Measurements from ENCODE around the gene FADS3.
"Not testable (repeated sequence)": the region's sequence is repeated elsewhere in the genome, so short reads cannot be mapped to it uniquely, and the experiment has no call there.

The FADS3 gene

GRCh38 chr11:61899146-61899841 is 7.9 kb upstream of the FADS3 start:
- peak; percentile 88 for DNase-seq (ENCODE audit: extremely low read depth in 1 of 2, low read depth in 1 of 2)

- DNase-seq (ENCODE audit: extremely low read depth in 1 of 2, low read depth in 1 of 2), result no peak
Measured at GRCh38 chr11:61898247-61898582, 6.9 kb upstream of the FADS3 start.

- peak; percentile 58 to 69 for DNase-seq (ENCODE audit: extremely low read depth in 1 of 2, low read depth in 1 of 2)
Measured at GRCh38 chr11:61897387-61898246, 6.3 kb upstream of the FADS3 start.

GRCh38 chr11:61896665-61897386 is 5.5 kb upstream of the FADS3 start:
- no peak for DNase-seq (ENCODE audit: extremely low read depth in 1 of 2, low read depth in 1 of 2)

GRCh38 chr11:61895718-61896059 is 4.3 kb upstream of the FADS3 start:
- DNase-seq (ENCODE audit: extremely low read depth in 1 of 2, low read depth in 1 of 2), result no peak

GRCh38 chr11:61895046-61895717 is 3.8 kb upstream of the FADS3 start:
- DNase-seq (ENCODE audit: extremely low read depth in 1 of 2, low read depth in 1 of 2), result no peak

- no peak for DNase-seq (ENCODE audit: extremely low read depth in 1 of 2, low read depth in 1 of 2)
Measured at GRCh38 chr11:61893981-61894380, 2.6 kb upstream of the FADS3 start.

- peak in 1 of 2 donors; percentile 11 for DNase-seq (ENCODE audit: extremely low read depth in 1 of 2, low read depth in 1 of 2)
Measured at GRCh38 chr11:61892085-61892370, 683 bp upstream of the FADS3 start.

GRCh38 chr11:61890529-61891330 is 615 bp downstream of the FADS3 start:
- DNase-seq (ENCODE audit: extremely low read depth in 1 of 2, low read depth in 1 of 2), result no peak

GRCh38 chr11:61889831-61890230 is 1.5 kb downstream of the FADS3 start:
- DNase-seq (ENCODE audit: extremely low read depth in 1 of 2, low read depth in 1 of 2), result no peak

- no peak for DNase-seq (ENCODE audit: extremely low read depth in 1 of 2, low read depth in 1 of 2)
Measured at GRCh38 chr11:61888590-61888989, 2.8 kb downstream of the FADS3 start.

GRCh38 chr11:61887839-61888494 is 3.4 kb downstream of the FADS3 start:
- no peak for DNase-seq (ENCODE audit: extremely low read depth in 1 of 2, low read depth in 1 of 2)

- DNase-seq (ENCODE audit: extremely low read depth in 1 of 2, low read depth in 1 of 2), result no peak
Measured at GRCh38 chr11:61886643-61887042, 4.7 kb downstream of the FADS3 start.

- no peak for DNase-seq (ENCODE audit: extremely low read depth in 1 of 2, low read depth in 1 of 2)
Measured at GRCh38 chr11:61885784-61886580, 5.4 kb downstream of the FADS3 start.

GRCh38 chr11:61885166-61885778 is 6.1 kb downstream of the FADS3 start:
- DNase-seq (ENCODE audit: extremely low read depth in 1 of 2, low read depth in 1 of 2), result no peak

GRCh38 chr11:61883947-61884346 is 7.4 kb downstream of the FADS3 start:
- no peak for DNase-seq (ENCODE audit: extremely low read depth in 1 of 2, low read depth in 1 of 2)

GRCh38 chr11:61883327-61883726 is 8.0 kb downstream of the FADS3 start:
- no peak for DNase-seq (ENCODE audit: extremely low read depth in 1 of 2, low read depth in 1 of 2)

- no peak for DNase-seq (ENCODE audit: extremely low read depth in 1 of 2, low read depth in 1 of 2)
Measured at GRCh38 chr11:61882879-61883278, 8.5 kb downstream of the FADS3 start.

- not testable (repeated sequence) for DNase-seq (ENCODE audit: extremely low read depth in 1 of 2, low read depth in 1 of 2)
Measured at GRCh38 chr11:61882267-61882666, 9.1 kb downstream of the FADS3 start.

Data from activated CD8-positive, alpha-beta memory T cell treated with anti-CD3 and anti-CD28 coated beads for 1 hour (primary cell).